GM12872 (cell line): Measurements from ENCODE around the gene KCNJ4.

Experiments
- CTCF ChIP-seq: IDR thresholded peaks from 3 replicates; pipeline ENCODE4 v1.5.1; 2011; ENCODE audit warnings: low read depth, mild to moderate bottlenecking, low read length, moderate library complexity; ENCODE audit not compliant: insufficient read depth

Gene KCNJ4

GRCh38 chr22:38401336-38402084 lies 53.5 kb downstream of the KCNJ4 start:
- TF ChIP-seq CTCF = no peak

GRCh38 chr22:38398609-38399461 lies 56.2 kb downstream of the KCNJ4 start:
- TF ChIP-seq CTCF = no peak

GRCh38 chr22:38397189-38398085 lies 57.6 kb downstream of the KCNJ4 start:
- TF ChIP-seq CTCF = no peak

- TF ChIP-seq CTCF = no peak
These were observed 71.6 kb downstream of the KCNJ4 start for GRCh38 chr22:38383417-38383816.
